H1 (cell line): ENCODE data around the gene RFT1. TPM values are rescaled to one million over a fixed set of nuclear protein-coding genes. Genes with fewer than 3 reads are reported as not detected.

ENCODE experiments used
- CTCF ChIA-PET: fragments of 300-600 bp; sonication (Branson Sonifier 250); formaldehyde crosslinking; loops from one replicate; lab custom pipeline; 2021; ENCODE audit not compliant: partially characterized antibody; lab: Charles Lee
- POLR2A ChIA-PET: fragments of 300-600 bp; sonication (Branson Sonifier 250); formaldehyde crosslinking; loops from one replicate; lab custom pipeline; 2021; ENCODE audit warnings: inconsistent platforms; ENCODE audit not compliant: partially characterized antibody; lab: Charles Lee
- DNase-seq, 2 experiments: peaks; one replicate each; pipeline versions ENCODE4 v3.0.0 to v3.0.0-alpha.2; 2010 to 2022; ENCODE audit warnings: low spot score in 2 of 2, low read depth in 1 of 2, mixed read lengths in 1 of 2
- FAIRE-seq: peaks from 2 replicates; lab custom pipeline; 2011; peaks lifted over from hg19 to GRCh38; lab: Jason Lieb, UNC
- H2AFZ ChIP-seq: 2 replicates; pipeline ENCODE4 v1.8.1; 2012; ENCODE audit warnings: low read length, inconsistent platforms
- H2AK5ac ChIP-seq: 2 replicates; pipeline ENCODE4 v1.6.1; 2013; ENCODE audit warnings: low read depth, low read length
- H2BK120ac ChIP-seq: replicated peaks from 2 replicates; pipeline ENCODE3; 2013; ENCODE audit warnings: low read depth, low read length, inconsistent platforms
- H2BK12ac ChIP-seq: 2 replicates; pipeline ENCODE4 v1.6.1; 2013; ENCODE audit warnings: low read depth, low read length
- H2BK15ac ChIP-seq: 2 replicates; pipeline ENCODE4 v1.6.1; 2013; ENCODE audit warnings: low read length
- H2BK20ac ChIP-seq: 2 replicates; pipeline ENCODE4 v1.6.1; 2013; ENCODE audit warnings: low read length
- H2BK5ac ChIP-seq: 2 replicates; pipeline ENCODE4 v1.6.1; 2013; ENCODE audit warnings: low read depth, low read length
- H3K14ac ChIP-seq: 2 replicates; pipeline ENCODE4 v1.6.1; 2013; ENCODE audit warnings: inconsistent platforms; ENCODE audit not compliant: insufficient read length
- H3K18ac ChIP-seq: 2 replicates; pipeline ENCODE4 v1.6.1; 2013; ENCODE audit warnings: low read length; ENCODE audit errors: extremely low read depth
- H3K23ac ChIP-seq: 2 replicates; pipeline ENCODE4 v1.6.1; 2013; ENCODE audit warnings: inconsistent platforms; ENCODE audit not compliant: insufficient read length
- H3K23me2 ChIP-seq: 2 replicates; pipeline ENCODE4 v1.6.1; 2013; ENCODE audit warnings: low read depth, low read length
- H3K27ac ChIP-seq: 2 replicates; pipeline ENCODE4 v1.6.1; 2011; ENCODE audit warnings: low read depth, low read length, inconsistent platforms
- H3K27me3 ChIP-seq, 4 experiments: replicated peaks in 1 of 4; 1 replicate in 1 of 4; 2 replicates in 3 of 4; pipeline versions ENCODE4 v1.6.1 to v1.8.1; 2011 to 2013; ENCODE audit warnings: low read length in 3 of 4, mild to moderate bottlenecking in 3 of 4, inconsistent platforms in 2 of 4, mixed read lengths in 2 of 4, moderate library complexity in 1 of 4; ENCODE audit not compliant: control insufficient read depth in 3 of 4, insufficient read depth in 3 of 4; ENCODE audit errors: extremely low read depth in 1 of 4
- H3K36me3 ChIP-seq, 4 experiments: 2 replicates each; pipeline versions ENCODE4 v1.6.1 to v1.8.1; 2011 to 2013; ENCODE audit warnings: mild to moderate bottlenecking in 4 of 4, low read length in 3 of 4, moderate library complexity in 2 of 4, control low read depth in 1 of 4, inconsistent platforms in 1 of 4; ENCODE audit not compliant: insufficient read depth in 4 of 4, control insufficient read depth in 2 of 4
- H3K4ac ChIP-seq: replicated peaks from 2 replicates; pipeline ENCODE3; 2013; ENCODE audit warnings: low read length, low read depth, mixed read lengths, inconsistent platforms; ENCODE audit not compliant: insufficient read length
- H3K4me1 ChIP-seq, 4 experiments: replicated peaks in 1 of 4; 1 replicate in 1 of 4; 2 replicates in 3 of 4; pipeline versions ENCODE4 v1.6.1 to v1.8.1; 2011 to 2013; ENCODE audit warnings: low read length in 3 of 4, inconsistent platforms in 2 of 4, mixed read lengths in 1 of 4; ENCODE audit not compliant: insufficient read depth in 4 of 4, control insufficient read depth in 3 of 4
- H3K4me2 ChIP-seq, 2 experiments: 2 replicates each; pipeline versions ENCODE4 v1.6.1 to v1.8.1; 2011 to 2013; ENCODE audit warnings: low read depth in 2 of 2, low read length in 2 of 2, control low read depth in 1 of 2, inconsistent platforms in 1 of 2, mild to moderate bottlenecking in 1 of 2; ENCODE audit not compliant: insufficient read depth in 1 of 2
- H3K4me3 ChIP-seq, 4 experiments: fragments of 200-600, 300-600 bp in 1 of 4; sonication (generic), shearing (Covaris generic), sonication (Bioruptor Twin) in 1 of 4; 2 replicates each; pipeline versions ENCODE4 v1.5.1 to v1.8.1; 2011 to 2016; ENCODE audit warnings: low read length in 4 of 4, low read depth in 3 of 4, control low read depth in 2 of 4, inconsistent platforms in 2 of 4, mild to moderate bottlenecking in 2 of 4, mixed read lengths in 1 of 4, moderate library complexity in 1 of 4; ENCODE audit not compliant: insufficient read depth in 2 of 4; ENCODE audit errors: extremely low read depth in 1 of 4
- H3K56ac ChIP-seq: replicated peaks from 2 replicates; pipeline ENCODE3; 2013; ENCODE audit warnings: low read depth, mild to moderate bottlenecking, mixed read lengths, low read length, inconsistent platforms; ENCODE audit not compliant: insufficient read length
- H3K79me1 ChIP-seq: 2 replicates; pipeline ENCODE4 v1.6.1; 2013; ENCODE audit warnings: low read depth, low read length, control low read depth
- H3K79me2 ChIP-seq, 2 experiments: 2 replicates each; pipeline versions ENCODE4 v1.6.1 to v1.8.1; 2012 to 2013; ENCODE audit warnings: low read length in 2 of 2, mild to moderate bottlenecking in 2 of 2, inconsistent platforms in 1 of 2; ENCODE audit not compliant: insufficient read depth in 2 of 2, control insufficient read depth in 1 of 2
- H3K9ac ChIP-seq, 4 experiments: replicated peaks in 1 of 4; 1 replicate in 1 of 4; 2 replicates in 3 of 4; pipeline versions ENCODE4 v1.6.1 to v1.8.1; 2011 to 2013; ENCODE audit warnings: low read depth in 3 of 4, low read length in 3 of 4, control low read depth in 2 of 4, mild to moderate bottlenecking in 2 of 4, moderate library complexity in 2 of 4, inconsistent platforms in 1 of 4; ENCODE audit errors: extremely low read depth in 1 of 4
- H3K9me3 ChIP-seq, 2 experiments: 2 replicates each; pipeline versions ENCODE4 v1.6.1 to v1.8.1; 2012 to 2013; ENCODE audit warnings: mild to moderate bottlenecking in 2 of 2, moderate library complexity in 2 of 2, control low read depth in 1 of 2, inconsistent platforms in 1 of 2, low read depth in 1 of 2, low read length in 1 of 2, mixed read lengths in 1 of 2; ENCODE audit not compliant: insufficient read depth in 2 of 2
- H4K20me1 ChIP-seq, 2 experiments: replicated peaks in 1 of 2; 2 replicates each; pipeline versions ENCODE3 to v1.8.1; 2011 to 2013; ENCODE audit warnings: inconsistent platforms in 2 of 2, low read length in 2 of 2, mild to moderate bottlenecking in 1 of 2; ENCODE audit not compliant: insufficient read depth in 2 of 2, control insufficient read depth in 1 of 2
- H4K5ac ChIP-seq: 2 replicates; pipeline ENCODE4 v1.6.1; 2013; ENCODE audit warnings: low read length, low read depth, mixed read lengths, inconsistent platforms; ENCODE audit not compliant: insufficient read length
- H4K8ac ChIP-seq: 2 replicates; pipeline ENCODE4 v1.8.0; 2013; ENCODE audit warnings: mild to moderate bottlenecking, moderate library complexity, low read length, inconsistent platforms; ENCODE audit not compliant: insufficient read depth; ENCODE audit errors: extremely low read depth
- H4K91ac ChIP-seq: replicated peaks from 2 replicates; pipeline ENCODE3; 2013; ENCODE audit warnings: low read length, mixed read lengths, inconsistent platforms; ENCODE audit not compliant: insufficient read length
- ATF2 ChIP-seq: IDR thresholded peaks from 2 replicates; pipeline ENCODE4 v1.6.1; 2012; ENCODE audit warnings: low read length, inconsistent platforms
- CREB1 ChIP-seq: IDR thresholded peaks from 2 replicates; pipeline ENCODE4 v1.6.1; 2012; ENCODE audit warnings: inconsistent platforms
- CTCF ChIP-seq, 3 experiments: IDR thresholded peaks; 1 replicate in 2 of 3; 2 replicates in 1 of 3; pipeline versions ENCODE4 v1.5.1 to v1.6.1; 2011; ENCODE audit warnings: low read length in 3 of 3, mild to moderate bottlenecking in 3 of 3, inconsistent platforms in 2 of 3, low read depth in 1 of 3, moderate library complexity in 1 of 3; ENCODE audit not compliant: insufficient read depth in 1 of 3; ENCODE audit errors: control extremely low read depth in 1 of 3
- HDAC2 ChIP-seq, 2 experiments: fragments of 300-600 bp in 1 of 2; sonication (generic) in 1 of 2; IDR thresholded peaks; 2 replicates each; pipeline ENCODE4 v1.6.1; 2011 to 2012; ENCODE audit warnings: low read depth in 2 of 2, low read length in 2 of 2, mild to moderate bottlenecking in 2 of 2, moderate library complexity in 2 of 2, borderline replicate concordance in 1 of 2, inconsistent platforms in 1 of 2
- JUND ChIP-seq: IDR thresholded peaks from 2 replicates; pipeline ENCODE4 v1.6.1; 2011; ENCODE audit warnings: mild to moderate bottlenecking, improper control_type of control experiment, low read length
- KDM4A ChIP-seq: IDR thresholded peaks from one replicate; pipeline ENCODE4 v1.7.1; 2012; ENCODE audit warnings: low read depth, mild to moderate bottlenecking, moderate library complexity, low read length, inconsistent platforms; ENCODE audit not compliant: severe bottlenecking
- RAD21 ChIP-seq, 2 experiments: IDR thresholded peaks in 1 of 2; conservative IDR thresholded peaks in 1 of 2; 2 replicates each; pipeline ENCODE4 v1.6.1; 2011; ENCODE audit warnings: low read depth in 2 of 2, low read length in 2 of 2, improper control_type of control experiment in 1 of 2, inconsistent platforms in 1 of 2, mild to moderate bottlenecking in 1 of 2, moderate library complexity in 1 of 2
- TEAD4 ChIP-seq: IDR thresholded peaks from 2 replicates; pipeline ENCODE4 v1.6.1; 2012; ENCODE audit warnings: low read depth, low read length, inconsistent platforms, mixed read lengths
- WGBS, 2 experiments: shearing (Covaris generic) in 1 of 2; methylation state at CpG; one replicate each; pipeline versions ENCODE4 v1.1.6 to v1.1.7; 2013 to 2015; ENCODE audit warnings: low lambda C conversion rate in 2 of 2, mixed read lengths in 2 of 2, inconsistent platforms in 1 of 2, low coverage in 1 of 2, missing lambda C conversion rate in 1 of 2; ENCODE audit not compliant: insufficient replicate concordance in 2 of 2, insufficient coverage in 1 of 2, insufficient read length in 1 of 2; ENCODE audit errors: extremely low coverage in 1 of 2, missing lambda C conversion rate in 1 of 2; 5-methylcytosine and 5-hydroxymethylcytosine counted together
- polyA plus RNA-seq, 7 experiments: library from polyadenylated mRNA; depleted of rRNA in 3 of 7; stranded (reverse) in 5 of 7; unstranded in 2 of 7; fragments of >200 nt in 5 of 7; fragments of 200-250 nt in 2 of 7; gene quantifications; 1 replicate in 5 of 7; 2 replicates in 1 of 7; 4 replicates in 1 of 7; pipeline versions ENCODE4 v1.2.1 to v1.2.3, GENCODE V29; 2011 to 2013; ENCODE audit warnings: missing spikeins in 2 of 7, mixed read lengths in 2 of 7
- total RNA-seq: library from RNA; stranded (reverse); fragmentation: NEBNext Ultra II Directional; extraction: Animal tissue kit (Norgen Biotek cat#: 25700); gene quantifications from 2 replicates; pipeline ENCODE4 v1.2.1, GENCODE V29; 2021

Gene RFT1
- total and polyA plus RNA-seq, 2 of the 8 experiments (the other 6 are each of a cell fraction or from before 2014, with no cell fraction given): 27.7 to 42.4 TPM

- Histone ChIP-seq H3K79me2 (no peaks in the 10 kb centered on the region), H2BK15ac (no peak overlapping the region), H3K27ac (no peak overlapping the region), H3K56ac (no peak overlapping the region), H2BK20ac (no peak overlapping the region), H4K8ac (no peak overlapping the region), H3K18ac (no peak overlapping the region), H3K23ac (no peak overlapping the region), H4K91ac (no peak overlapping the region), H3K9me3 (no peaks in the 10 kb centered on the region), H3K9ac (no peak overlapping the region), H3K79me1 (no peaks in the 10 kb centered on the region), H3K27me3 (no peaks in the 10 kb centered on the region), H2BK5ac (no peak overlapping the region), H2BK120ac (no peak overlapping the region), H3K4me2 (no peak overlapping the region), H2BK12ac (no peak overlapping the region), H3K36me3 (peaks cover 3 to 20% (median 14%) of the 10 kb centered on the region in 4 experiments), H4K20me1 (peaks cover 2 to 3% of the 10 kb centered on the region in 2 experiments), H4K5ac (no peak overlapping the region), H2AFZ (no peak overlapping the region), H3K14ac (no peak overlapping the region), H3K4me3 (no peak overlapping the region), H3K4ac (no peak overlapping the region), H3K4me1 (no peaks in the 10 kb centered on the region), H2AK5ac (no peak overlapping the region), H3K23me2 (no peaks in the 10 kb centered on the region; the same call in 1 of the 2 replicates)
- ChIA-PET POLR2A (interaction anchor here (1.0 to 1.7 kb wide), 5 partner anchors 10 to 111 kb away, joined by 3 to 7 read pairs (median 3); partner anchors contain the start of gene RFT1), CTCF (interaction anchor here (0.7 to 7.3 kb wide), 37 partner anchors 9 to 271 kb away, joined by 3 to 122 read pairs (median 5); partner anchors contain the start of genes PRKCD and RFT1)
- TF ChIP-seq RAD21 (IDR thresholded peaks at IDR 0.05 in 1 of 2, conservative IDR thresholded peaks at IDR 0.05 in 1 of 2; ENCODE audit: low read depth in 2 of 2, low read length in 2 of 2): peak; percentile 93
- peak; percentile 90 to 95 (median 90) for TF ChIP-seq CTCF (IDR thresholded peaks at IDR 0.05; ENCODE audit: control extremely low read depth in 1 of 3, insufficient read depth in 1 of 3, low read depth in 1 of 3, low read length in 3 of 3)
- no peak for TF ChIP-seq KDM4A
- TF ChIP-seq TEAD4: peak; percentile 57; the same call in 1 of the 2 replicates
- 0 out of 2 replicates have a peak, but pooled peaks have one; percentile 65 for TF ChIP-seq ATF2
- no peak for TF ChIP-seq HDAC2 (IDR thresholded peaks at IDR 0.05; ENCODE audit: borderline replicate concordance in 1 of 2, low read depth in 2 of 2, low read length in 2 of 2)
- TF ChIP-seq CREB1: peak; percentile 80
- TF ChIP-seq JUND: peak; percentile 41; the same call in 1 of the 2 replicates
- 10% methylated on average over 5 of the region's 5 CpGs; no CpG with 5 or more reads in 1 of the 2 experiments for WGBS, 2 experiments
- peak; percentile 82 for FAIRE-seq
- peak; percentile 47 to 93 for DNase-seq
Observed at GRCh38 chr3:53114011-53114400, 16.2 kb downstream of the RFT1 start.
